Measurements from ENCODE around the gene BEX5. TPM values are rescaled to one million over a fixed set of nuclear protein-coding genes. Genes with fewer than 3 reads are reported as not detected.
"Not testable (repeated sequence)": the region's sequence is repeated elsewhere in the genome, so short reads cannot be mapped to it uniquely, and the experiment has no call there.

Gene BEX5
- total RNA-seq = 1 to 10 TPM; 2.0 to 2.2 TPM

DNA sequence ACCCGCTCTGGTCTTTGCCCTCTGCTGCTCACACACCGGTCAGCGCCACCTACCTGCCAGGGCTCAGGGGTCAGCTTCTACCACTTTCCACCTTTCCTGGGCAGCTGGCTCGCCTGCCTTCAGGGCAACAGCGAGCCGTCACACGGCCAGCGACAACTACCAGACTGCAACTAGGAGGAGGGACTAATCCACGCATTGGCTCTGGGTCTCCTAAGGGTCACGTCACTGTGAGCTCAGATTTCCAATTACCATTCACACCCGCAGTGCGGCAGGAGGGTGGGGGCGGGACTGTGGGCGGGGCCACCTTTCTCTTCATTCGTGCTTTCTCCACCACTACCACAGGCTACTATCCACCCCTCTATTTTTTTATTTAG lies at the start of gene BEX5:
Gene BEX5, minus strand, starts transcription at position 172 of the 374 bp plus-strand sequence. CDS start 1,712 bp downstream, outside the sequence.
- ATAC-seq (peak; percentile 97), DNase-seq (peak; percentile 68)
- H3K36me3 Mint-ChIP-seq (ENCODE audit: low read depth) = no peaks in the 10 kb centered on the region
- peak within 1 kb of the TSS; percentile 92 for H3K27ac Mint-ChIP-seq
- ChIA-PET CTCF (no interaction called here), POLR2A (no interaction called here)
- H3K4me3 Mint-ChIP-seq = peak within 1 kb of the TSS; percentile 88
- no peaks in the 10 kb centered on the region for H3K9me3 Mint-ChIP-seq (ENCODE audit: insufficient read depth)
- peaks cover 3% of the 10 kb centered on the region for H3K27me3 Mint-ChIP-seq (ENCODE audit: low read depth)
- peaks cover 17% of the 10 kb centered on the region for H3K4me1 Mint-ChIP-seq (ENCODE audit: low read depth)

DNA sequence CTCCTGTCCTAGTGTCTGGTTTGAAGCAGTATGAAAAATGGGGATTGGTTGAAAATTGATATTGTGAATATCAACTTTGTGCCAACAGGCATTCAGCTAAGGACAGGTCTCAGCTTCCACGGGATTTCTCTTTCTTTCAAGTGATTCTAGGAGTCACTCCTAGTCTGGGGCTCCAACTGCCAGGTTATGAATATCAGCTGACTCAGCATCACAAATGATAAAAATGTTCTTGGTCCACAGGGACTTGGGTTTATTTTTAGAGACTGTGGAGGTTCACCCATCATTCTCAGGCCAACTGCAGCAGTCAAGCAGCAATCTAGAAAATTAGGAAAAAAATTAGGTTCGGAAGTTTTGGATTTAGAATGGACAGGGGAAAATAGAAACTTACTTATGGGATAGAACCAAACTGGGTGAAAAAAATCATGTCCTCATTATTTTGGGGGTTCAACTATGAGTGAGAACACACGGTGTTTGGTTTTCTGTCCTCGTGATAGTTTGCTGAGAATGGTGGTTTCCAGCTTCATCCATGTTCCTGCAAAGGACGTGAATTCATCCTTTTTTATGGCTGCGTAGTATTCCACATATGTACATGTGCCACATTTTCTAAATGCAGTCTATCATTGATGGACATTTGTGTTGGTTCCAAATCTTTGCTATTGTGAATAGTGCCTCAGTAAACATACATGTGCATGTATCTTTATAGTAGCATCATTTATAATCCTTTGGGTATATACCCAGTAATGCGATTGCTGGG lies 30.4 kb upstream of the BEX5 start:
- H3K27me3 Mint-ChIP-seq (ENCODE audit: low read depth) = no peaks in the 10 kb centered on the region

GRCh38 chrX:102154900-102155805 lies 624 bp downstream of the BEX5 start:
- Mint-ChIP-seq H3K4me1 (ENCODE audit: low read depth) (peaks cover 17% of the 10 kb centered on the region), H3K27me3 (ENCODE audit: low read depth) (peaks cover 2% of the 10 kb centered on the region), H3K4me3 (peak overlapping the region; percentile 88), H3K27ac (peak overlapping the region; percentile 92), H3K9me3 (ENCODE audit: insufficient read depth) (no peaks in the 10 kb centered on the region), H3K36me3 (ENCODE audit: low read depth) (no peaks in the 10 kb centered on the region)
- ATAC-seq (peak; percentile 60), DNase-seq (peak; percentile 26)
- ChIA-PET CTCF (interaction anchor here (1.8 kb wide), 1 partner anchor 745 kb away, joined by 7 read pairs; no protein-coding TSS in a partner anchor), POLR2A (no interaction called here)

More for the DNA sequence above, 30.4 kb upstream of the BEX5 start:
- ATAC-seq = no peak
- DNase-seq = no peak
- ChIA-PET POLR2A (no interaction called here), CTCF (no interaction called here)
- H3K4me1 Mint-ChIP-seq (ENCODE audit: low read depth) = no peaks in the 10 kb centered on the region
- H3K4me3 Mint-ChIP-seq = no peak overlapping the region
- H3K36me3 Mint-ChIP-seq (ENCODE audit: low read depth) = no peaks in the 10 kb centered on the region
- H3K9me3 Mint-ChIP-seq (ENCODE audit: insufficient read depth) = no peaks in the 10 kb centered on the region
- H3K27ac Mint-ChIP-seq = no peak overlapping the region

GRCh38 chrX:102154218-102154860 lies 1.4 kb downstream of the BEX5 start:
- Mint-ChIP-seq H3K36me3 (ENCODE audit: low read depth) (no peaks in the 10 kb centered on the region), H3K27ac (peak overlapping the region; percentile 92), H3K4me1 (ENCODE audit: low read depth) (peaks cover 17% of the 10 kb centered on the region), H3K4me3 (peak overlapping the region; percentile 88), H3K27me3 (ENCODE audit: low read depth) (no peaks in the 10 kb centered on the region), H3K9me3 (ENCODE audit: insufficient read depth) (no peaks in the 10 kb centered on the region)
- ChIA-PET POLR2A (no interaction called here), CTCF (interaction anchor here (1.8 kb wide), 1 partner anchor 746 kb away, joined by 7 read pairs; no protein-coding TSS in a partner anchor)
- DNase-seq (peak; percentile 17), ATAC-seq (no peak)

GRCh38 chrX:102142274-102142673 lies 13.5 kb downstream of the BEX5 start, which contains the start of gene TCEAL6:
TCEAL6 (minus strand) TSS chrX:102142481.
- H3K27me3 Mint-ChIP-seq (ENCODE audit: low read depth) = peaks cover 18% of the 10 kb centered on the region
- H3K4me3 Mint-ChIP-seq; H3K27ac Mint-ChIP-seq; ATAC-seq; DNase-seq; H3K4me1 Mint-ChIP-seq (ENCODE audit: low read depth); CTCF ChIA-PET; POLR2A ChIA-PET; H3K36me3 Mint-ChIP-seq (ENCODE audit: low read depth); H3K9me3 Mint-ChIP-seq (ENCODE audit: insufficient read depth): not testable (repeated sequence)

GRCh38 chrX:102141631-102142030 lies 14.1 kb downstream of the BEX5 start:
- ATAC-seq; H3K9me3 Mint-ChIP-seq (ENCODE audit: insufficient read depth); H3K36me3 Mint-ChIP-seq (ENCODE audit: low read depth); CTCF ChIA-PET; DNase-seq; H3K4me3 Mint-ChIP-seq; H3K27ac Mint-ChIP-seq; H3K4me1 Mint-ChIP-seq (ENCODE audit: low read depth); POLR2A ChIA-PET: not testable (repeated sequence)
- H3K27me3 Mint-ChIP-seq (ENCODE audit: low read depth) = peaks cover 17% of the 10 kb centered on the region

DNA sequence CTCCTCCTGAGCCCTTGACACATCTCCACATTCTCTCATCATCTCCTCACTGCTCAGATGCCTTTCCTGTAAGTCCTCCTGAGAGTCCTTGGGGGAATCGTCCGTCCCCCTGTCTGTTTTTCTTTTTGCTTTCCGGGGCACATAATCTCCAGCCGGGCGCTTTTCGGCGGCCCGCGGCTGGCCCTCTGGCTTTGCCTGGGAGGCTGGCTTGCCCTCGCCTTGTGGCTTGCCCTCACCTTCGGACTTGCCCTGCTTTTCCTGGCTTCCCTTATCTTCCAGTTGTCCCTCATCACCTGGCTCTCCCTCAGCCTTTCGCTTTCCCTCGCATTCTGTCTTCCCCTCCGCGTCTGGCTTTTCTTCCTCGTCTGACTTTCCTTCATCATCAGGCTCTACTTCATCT lies 14.9 kb downstream of the BEX5 start:
- H3K9me3 Mint-ChIP-seq (ENCODE audit: insufficient read depth); H3K36me3 Mint-ChIP-seq (ENCODE audit: low read depth); H3K4me3 Mint-ChIP-seq; H3K4me1 Mint-ChIP-seq (ENCODE audit: low read depth); H3K27ac Mint-ChIP-seq; POLR2A ChIA-PET; DNase-seq; CTCF ChIA-PET; ATAC-seq: not testable (repeated sequence)
- peaks cover 17% of the 10 kb centered on the region for H3K27me3 Mint-ChIP-seq (ENCODE audit: low read depth)

DNA sequence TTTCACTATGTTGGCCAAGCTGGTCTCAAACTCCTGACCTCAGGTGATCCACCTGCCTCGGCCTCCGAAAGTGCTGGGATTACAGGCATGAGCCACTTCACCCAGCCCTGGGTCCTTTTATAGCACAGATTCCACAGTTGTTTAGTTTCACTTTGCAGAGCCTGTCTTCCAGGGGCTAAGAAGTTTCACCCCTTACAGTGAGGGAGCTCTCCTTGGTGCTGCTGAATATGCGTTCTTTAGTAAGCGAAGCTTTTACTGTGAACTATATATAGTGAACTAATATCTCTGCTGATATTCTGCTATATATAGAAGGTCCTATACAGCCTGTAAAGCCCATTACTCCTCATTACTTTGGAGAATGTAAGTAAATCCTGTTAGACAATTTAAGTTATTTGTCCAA lies 17.7 kb downstream of the BEX5 start:
- Mint-ChIP-seq H3K4me3 (no peak overlapping the region), H3K27me3 (ENCODE audit: low read depth) (peaks cover 11% of the 10 kb centered on the region), H3K36me3 (ENCODE audit: low read depth) (no peaks in the 10 kb centered on the region), H3K27ac (no peak overlapping the region), H3K4me1 (ENCODE audit: low read depth) (no peaks in the 10 kb centered on the region), H3K9me3 (ENCODE audit: insufficient read depth) (no peaks in the 10 kb centered on the region)
- CTCF ChIA-PET = no interaction called here
- no peak for ATAC-seq
- no peak for DNase-seq
- POLR2A ChIA-PET = interaction anchor here (0.6 kb wide), 1 partner anchor 342 kb away, joined by 3 read pairs; no protein-coding TSS in a partner anchor

- CTCF ChIA-PET = no interaction called here
- Mint-ChIP-seq H3K4me1 (ENCODE audit: low read depth) (no peaks in the 10 kb centered on the region), H3K9me3 (ENCODE audit: insufficient read depth) (no peaks in the 10 kb centered on the region), H3K4me3 (no peak overlapping the region), H3K27ac (no peak overlapping the region), H3K27me3 (ENCODE audit: low read depth) (peaks cover 30% of the 10 kb centered on the region), H3K36me3 (ENCODE audit: low read depth) (no peaks in the 10 kb centered on the region)
- POLR2A ChIA-PET = no interaction called here
- ATAC-seq (no peak), DNase-seq (no peak)
Measured at GRCh38 chrX:102129473-102129872, 26.3 kb downstream of the BEX5 start.

DNA sequence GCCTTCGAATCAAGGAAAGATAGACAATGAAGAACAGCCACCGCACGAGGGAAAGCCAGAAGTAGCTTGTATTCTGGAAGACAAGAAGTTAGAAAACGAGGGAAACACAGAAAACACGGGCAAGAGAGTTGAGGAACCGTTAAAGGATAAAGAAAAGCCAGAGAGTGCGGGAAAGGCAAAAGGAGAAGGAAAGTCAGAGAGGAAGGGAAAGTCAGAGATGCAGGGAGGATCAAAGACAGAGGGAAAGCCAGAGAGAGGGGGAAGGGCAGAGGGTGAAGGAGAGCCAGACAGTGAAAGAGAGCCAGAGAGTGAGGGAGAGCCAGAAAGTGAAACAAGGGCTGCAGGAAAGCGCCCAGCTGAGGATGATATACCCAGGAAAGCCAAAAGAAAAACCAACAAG lies 28.9 kb downstream of the BEX5 start:
- ATAC-seq = no peak
- Mint-ChIP-seq H3K27me3 (ENCODE audit: low read depth) (peaks cover 33% of the 10 kb centered on the region), H3K9me3 (ENCODE audit: insufficient read depth) (no peaks in the 10 kb centered on the region), H3K4me1 (ENCODE audit: low read depth) (no peaks in the 10 kb centered on the region), H3K36me3 (ENCODE audit: low read depth) (no peaks in the 10 kb centered on the region), H3K4me3 (no peak overlapping the region), H3K27ac (no peak overlapping the region)
- POLR2A ChIA-PET = no interaction called here
- CTCF ChIA-PET = no interaction called here
- no peak for DNase-seq

DNA sequence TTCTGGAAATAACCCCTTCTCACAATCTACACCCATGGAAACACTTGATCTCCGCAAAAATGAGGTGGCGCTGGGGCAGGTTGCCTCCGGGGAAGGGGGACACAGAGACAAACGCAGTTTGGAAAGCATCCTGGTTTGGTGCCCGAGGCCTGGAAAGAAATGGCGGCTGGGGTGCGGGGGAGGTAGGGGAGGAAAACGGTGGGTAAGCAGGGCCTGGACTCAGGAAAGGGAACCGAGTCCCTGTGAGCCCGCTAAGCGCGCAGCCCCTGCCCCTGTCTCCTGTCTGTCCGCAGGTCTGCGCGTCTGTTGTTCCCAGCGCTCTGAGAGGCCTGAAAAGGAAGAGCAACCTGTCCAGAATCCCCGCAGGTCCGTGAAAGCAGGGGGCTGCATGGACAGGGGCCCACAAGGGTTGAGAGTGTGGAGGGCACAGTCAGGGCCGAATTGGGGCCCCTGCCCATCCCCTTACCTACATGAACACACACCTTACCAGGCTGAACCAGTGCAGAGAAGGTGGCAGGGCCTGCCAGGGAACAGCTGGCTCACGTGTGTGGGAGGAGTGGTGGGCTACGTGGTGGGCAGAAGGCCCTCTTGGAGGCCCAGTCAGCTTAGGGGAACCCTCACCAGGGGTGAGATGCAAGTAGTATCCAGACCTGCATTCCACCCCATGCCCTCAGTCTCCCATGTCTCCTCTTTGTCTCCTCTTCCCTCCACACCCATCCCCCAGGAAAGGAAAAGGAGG lies 29.5 kb downstream of the BEX5 start:
- not testable (repeated sequence) for H3K4me3 Mint-ChIP-seq, ATAC-seq

More for the DNA sequence above, 29.5 kb downstream of the BEX5 start:
- POLR2A ChIA-PET; H3K27ac Mint-ChIP-seq; CTCF ChIA-PET; DNase-seq; H3K4me1 Mint-ChIP-seq (ENCODE audit: low read depth); H3K36me3 Mint-ChIP-seq (ENCODE audit: low read depth); H3K9me3 Mint-ChIP-seq (ENCODE audit: insufficient read depth): not testable (repeated sequence)
- H3K27me3 Mint-ChIP-seq (ENCODE audit: low read depth) = peaks cover 33% of the 10 kb centered on the region

Measured in activated CD8-positive, alpha-beta T cell treated with anti-CD3 and anti-CD28 coated beads, Interleukin-2, amount 10 ng/mL, durations not matched to agents 7 days and 5 days (primary cell).